ACC112 (cell line): ENCODE measurements around the gene NDUFA3.
"Not testable (repeated sequence)": the region's sequence is repeated elsewhere in the genome, so short reads cannot be mapped to it uniquely, and the experiment has no call there.

ENCODE experiments used
- H2AFZ ChIP-seq: fragments of 200-600 bp; sonication (generic); one replicate; pipeline ENCODE4 v1.6.0; 2017; ENCODE audit warnings: antibody characterized with exemption, low read length; ENCODE audit not compliant: unreplicated experiment
- H3K27ac ChIP-seq: fragments of 200-600 bp; sonication (generic); 2 replicates; pipeline ENCODE4 v1.5.1; 2014; ENCODE audit warnings: low read depth, mild to moderate bottlenecking, antibody characterized with exemption, low read length, moderate library complexity
- H3K27me3 ChIP-seq: fragments of 200-600 bp; sonication (generic); 2 replicates; pipeline ENCODE4 v1.6.1; 2014; ENCODE audit warnings: mild to moderate bottlenecking, antibody characterized with exemption, low read length, moderate library complexity, mixed read lengths; ENCODE audit not compliant: insufficient read depth
- H3K36me3 ChIP-seq: fragments of 200-600 bp; sonication (generic); 2 replicates; pipeline ENCODE4 v1.6.1; 2016; ENCODE audit warnings: mild to moderate bottlenecking, antibody characterized with exemption, low read length, moderate library complexity, mixed read lengths; ENCODE audit not compliant: insufficient read depth
- H3K4me1 ChIP-seq: fragments of 200-600 bp; sonication (generic); one replicate; pipeline ENCODE4 v1.6.1; 2016; ENCODE audit warnings: low read length, mixed read lengths; ENCODE audit not compliant: insufficient read depth, unreplicated experiment, control insufficient read depth
- H3K4me3 ChIP-seq: fragments of 200-600 bp; sonication (generic); 2 replicates; pipeline ENCODE4 v1.5.1; 2014; ENCODE audit warnings: mild to moderate bottlenecking, low read depth, low read length
- H3K79me2 ChIP-seq: fragments of 200-600 bp; sonication (generic); one replicate; pipeline ENCODE4 v1.6.0; 2016; ENCODE audit warnings: low read length; ENCODE audit not compliant: control insufficient read depth, unreplicated experiment, insufficient read depth

The NDUFA3 gene

DNA sequence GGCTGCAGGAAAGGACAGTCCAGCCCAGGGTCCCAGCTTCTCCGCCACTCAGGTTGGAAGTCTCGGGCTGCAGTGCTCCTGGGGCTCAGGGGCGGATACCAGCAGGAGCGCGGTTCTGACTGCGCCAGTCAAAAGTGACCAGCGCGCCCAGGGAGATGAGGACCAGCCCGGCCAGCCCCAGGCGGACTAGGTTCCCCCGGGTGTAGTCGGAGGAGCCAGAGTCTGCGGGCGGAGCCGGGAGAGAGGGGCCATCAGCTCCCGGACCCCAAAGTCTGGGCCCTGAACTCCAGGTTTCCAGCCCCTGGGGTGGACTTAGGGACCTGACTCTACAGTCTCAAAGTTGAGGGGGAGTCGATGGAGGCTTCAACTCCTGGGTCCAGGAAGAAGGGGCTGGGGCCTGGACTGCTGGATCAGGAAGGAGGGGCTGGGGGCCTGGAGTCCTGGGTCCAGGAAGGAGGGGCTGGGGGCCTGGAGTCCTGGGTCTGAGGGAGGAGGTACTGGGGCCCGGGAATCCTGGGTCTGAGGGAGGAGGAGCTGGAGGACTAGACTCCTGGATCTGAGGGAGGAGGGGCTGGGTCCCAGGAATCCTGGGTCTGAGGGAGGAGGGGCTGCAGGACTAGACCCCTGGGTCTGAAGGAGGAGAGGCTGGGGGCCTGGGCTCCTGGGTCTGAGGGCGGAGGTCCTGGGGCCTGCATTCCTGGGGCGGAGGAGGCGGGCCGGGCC, 7.4 kb upstream of the NDUFA3 start:
- H3K27ac ChIP-seq, result no peak overlapping the region
- H3K4me3 ChIP-seq, result peak overlapping the region; percentile 86
- no peaks in the 10 kb centered on the region for H3K4me1 ChIP-seq
- peak overlapping the region; percentile 83 for H2AFZ ChIP-seq
- H3K27me3 ChIP-seq, result no peaks in the 10 kb centered on the region
- H3K79me2 ChIP-seq, result no peaks in the 10 kb centered on the region
- H3K36me3 ChIP-seq, result no peaks in the 10 kb centered on the region

DNA sequence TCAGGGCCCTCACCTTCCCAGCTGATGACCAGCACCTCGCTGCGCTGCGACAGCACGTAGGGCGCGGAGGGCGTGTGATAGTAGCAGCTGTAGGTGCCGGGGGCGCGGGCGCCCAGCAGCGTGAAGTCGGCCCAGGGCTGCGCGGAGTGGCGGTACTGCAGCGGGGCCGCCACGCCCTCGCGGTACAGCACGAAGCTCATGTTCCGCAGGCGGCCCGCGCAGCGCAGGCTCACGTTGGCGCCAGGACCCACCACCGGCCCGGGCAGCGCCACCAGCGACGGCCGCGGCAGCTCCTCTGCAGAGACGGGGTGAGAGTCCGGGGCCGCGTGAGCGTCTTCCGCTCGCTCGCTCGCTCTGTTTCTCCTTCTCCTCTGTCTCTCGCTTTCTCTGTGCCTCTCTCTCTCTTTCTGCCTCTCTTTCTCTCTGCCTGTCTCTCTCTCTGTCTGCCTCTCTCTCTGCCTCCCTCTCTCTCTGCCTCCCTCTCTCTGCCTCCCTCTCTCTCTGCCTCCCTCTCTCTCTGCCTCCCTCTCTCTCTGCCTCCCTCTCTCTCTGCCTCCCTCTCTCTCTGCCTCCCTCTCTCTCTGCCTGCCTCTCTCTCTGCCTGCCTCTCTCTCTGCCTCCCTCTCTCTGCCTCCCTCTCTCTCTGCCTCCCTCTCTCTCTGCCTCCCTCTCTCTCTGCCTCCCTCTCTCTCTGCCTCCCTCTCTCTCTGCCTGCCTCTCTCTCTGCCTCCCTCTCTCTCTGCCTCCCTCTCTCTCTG, 6.6 kb upstream of the NDUFA3 start:
- not testable (repeated sequence) for H3K36me3 ChIP-seq, H3K4me1 ChIP-seq, H3K79me2 ChIP-seq, H3K27me3 ChIP-seq, H3K27ac ChIP-seq
- Histone ChIP-seq H3K4me3 (peak overlapping the region; percentile 86), H2AFZ (peak overlapping the region; percentile 83)

DNA sequence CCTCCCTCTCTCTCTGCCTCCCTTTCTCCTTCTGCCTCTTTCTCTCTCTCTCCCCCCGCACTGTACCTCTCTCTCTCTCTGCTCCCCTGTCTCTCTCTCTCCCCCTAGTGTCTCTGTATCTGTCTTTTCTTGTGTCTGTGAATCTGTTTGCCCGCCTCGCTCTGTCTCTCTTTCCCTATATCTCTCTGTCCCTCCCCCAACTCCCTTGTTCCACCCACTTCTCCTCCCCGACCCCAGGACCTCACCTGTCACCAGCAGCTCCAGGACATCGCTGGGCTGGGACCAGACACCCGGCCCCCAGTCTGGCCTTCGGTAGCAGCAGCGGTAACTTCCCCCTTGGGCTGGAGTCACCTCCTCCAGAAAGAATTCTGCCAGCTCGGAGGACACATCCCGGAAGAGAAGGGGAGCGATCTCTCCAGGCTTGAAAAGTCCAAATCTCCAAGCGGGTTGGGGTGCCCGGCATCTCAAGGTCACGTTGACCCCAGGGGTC, 6.0 kb upstream of the NDUFA3 start:
- Histone ChIP-seq H3K27me3 (no peaks in the 10 kb centered on the region), H3K4me1 (no peaks in the 10 kb centered on the region), H3K4me3 (peak overlapping the region; percentile 86), H3K79me2 (no peaks in the 10 kb centered on the region), H2AFZ (peak overlapping the region; percentile 81), H3K27ac (no peak overlapping the region), H3K36me3 (no peaks in the 10 kb centered on the region)

DNA sequence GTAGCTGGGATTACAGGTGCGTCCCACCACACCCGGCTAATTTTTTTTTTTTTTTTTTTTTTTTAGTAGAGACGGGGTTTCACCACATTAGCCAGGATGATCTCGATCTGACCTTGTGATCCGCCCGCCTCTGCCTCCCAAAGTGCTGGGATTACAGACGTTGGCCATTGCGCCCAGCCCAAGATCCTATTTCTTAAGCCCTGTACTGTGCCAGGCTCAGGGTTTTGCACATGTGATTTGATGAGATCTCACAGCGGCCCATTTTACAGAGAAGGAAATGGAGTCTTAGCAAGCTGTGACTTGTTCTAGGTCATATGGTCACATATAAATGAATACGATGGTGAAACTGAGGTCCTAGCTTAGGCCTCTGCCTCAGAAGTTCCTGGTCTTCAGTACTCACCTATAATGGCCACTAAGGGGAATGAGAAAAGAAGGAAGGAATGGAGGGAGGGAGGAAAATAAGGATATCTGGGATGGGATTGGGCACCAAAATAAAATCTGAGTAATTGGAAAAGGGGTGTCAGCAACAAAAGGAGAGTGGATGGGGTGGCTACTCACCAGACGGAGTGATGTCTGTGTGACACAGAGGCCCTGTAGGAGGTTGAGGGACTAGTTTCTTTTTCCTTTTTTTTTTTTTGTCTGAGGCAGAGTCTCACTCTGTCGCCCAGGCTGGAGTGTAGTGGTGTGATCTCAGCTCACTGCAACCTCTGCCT, 3.3 kb upstream of the NDUFA3 start:
- no peaks in the 10 kb centered on the region for H3K27me3 ChIP-seq
- H3K79me2 ChIP-seq, result peaks cover 12% of the 10 kb centered on the region
- H2AFZ ChIP-seq, result no peak overlapping the region
- no peak overlapping the region for H3K27ac ChIP-seq
- H3K4me3 ChIP-seq, result no peak overlapping the region
- H3K36me3 ChIP-seq, result no peaks in the 10 kb centered on the region
- H3K4me1 ChIP-seq, result no peaks in the 10 kb centered on the region

DNA sequence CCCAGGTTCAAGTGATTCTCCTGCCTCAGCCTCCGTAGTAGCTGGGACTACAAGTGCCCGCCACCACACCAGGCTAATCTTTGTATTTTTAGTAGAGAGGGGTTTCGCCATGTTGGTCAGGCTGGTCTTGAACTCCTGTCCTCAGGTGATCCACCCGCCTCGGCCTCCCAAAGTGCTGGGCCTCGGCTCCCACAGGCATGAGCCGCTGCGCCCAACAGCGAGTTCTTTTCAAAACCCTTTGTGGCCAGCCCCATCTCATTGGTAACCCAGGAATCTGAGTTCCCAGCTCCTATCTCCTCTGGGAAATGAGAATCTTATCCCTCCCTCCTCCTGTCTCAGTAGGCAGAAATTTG, 2.8 kb upstream of the NDUFA3 start:
- peaks cover 14% of the 10 kb centered on the region for H3K79me2 ChIP-seq
- not testable (repeated sequence) for H3K4me1 ChIP-seq, H3K4me3 ChIP-seq, H3K36me3 ChIP-seq, H2AFZ ChIP-seq, H3K27ac ChIP-seq, H3K27me3 ChIP-seq

- no peaks in the 10 kb centered on the region for H3K27me3 ChIP-seq
- H3K27ac ChIP-seq, result no peak within 1 kb of the TSS
- H3K36me3 ChIP-seq, result no peaks in the 10 kb centered on the region
- no peak within 1 kb of the TSS for H2AFZ ChIP-seq
- peaks cover 14% of the 10 kb centered on the region for H3K79me2 ChIP-seq
- no peaks in the 10 kb centered on the region for H3K4me1 ChIP-seq
- H3K4me3 ChIP-seq, result no peak within 1 kb of the TSS
These were observed 2.1 kb upstream of the NDUFA3 start, which contains the start of gene OSCAR for GRCh38 chr19:54100561-54100960. OSCAR (minus strand) TSS chr19:54100803; CDS start chr19:54100792, 11 bp downstream.

GRCh38 chr19:54104998-54105715, 2.5 kb downstream of the NDUFA3 start:
- no peak overlapping the region for H3K4me3 ChIP-seq
- no peak overlapping the region for H3K27ac ChIP-seq
- H3K4me1 ChIP-seq, result no peaks in the 10 kb centered on the region
- H3K79me2 ChIP-seq, result peaks cover 14% of the 10 kb centered on the region
- no peaks in the 10 kb centered on the region for H3K27me3 ChIP-seq
- H3K36me3 ChIP-seq, result no peaks in the 10 kb centered on the region
- H2AFZ ChIP-seq, result no peak overlapping the region

- Histone ChIP-seq H3K4me3 (no peak overlapping the region), H3K27ac (no peak overlapping the region), H3K79me2 (peaks cover 14% of the 10 kb centered on the region), H2AFZ (no peak overlapping the region), H3K27me3 (no peaks in the 10 kb centered on the region), H3K4me1 (no peaks in the 10 kb centered on the region), H3K36me3 (no peaks in the 10 kb centered on the region)
These were observed 3.1 kb downstream of the NDUFA3 start for GRCh38 chr19:54105796-54106195.

DNA sequence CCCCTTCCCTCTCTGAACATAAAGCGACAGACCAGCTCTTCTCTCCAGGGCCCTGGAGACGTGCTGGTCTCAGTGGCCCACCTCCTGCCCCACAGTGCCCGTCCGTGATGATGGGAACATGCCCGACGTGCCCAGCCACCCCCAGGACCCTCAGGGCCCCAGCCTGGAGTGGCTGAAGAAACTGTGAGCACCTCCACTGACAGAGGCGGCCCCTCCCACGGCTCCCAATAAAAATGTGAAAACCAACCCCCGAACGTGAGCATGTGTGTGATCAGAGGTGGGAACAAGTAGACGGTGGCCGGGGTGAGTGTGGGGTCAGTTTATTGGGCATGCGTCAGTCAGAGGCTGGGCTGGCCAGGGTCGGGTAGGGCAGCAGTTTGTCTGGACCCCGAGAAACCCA, 4.1 kb downstream of the NDUFA3 start:
- H3K4me1 ChIP-seq, result no peaks in the 10 kb centered on the region
- no peak overlapping the region for H3K4me3 ChIP-seq
- peaks cover 14% of the 10 kb centered on the region for H3K79me2 ChIP-seq
- H2AFZ ChIP-seq, result no peak overlapping the region
- no peak overlapping the region for H3K27ac ChIP-seq
- no peaks in the 10 kb centered on the region for H3K36me3 ChIP-seq
- no peaks in the 10 kb centered on the region for H3K27me3 ChIP-seq

DNA sequence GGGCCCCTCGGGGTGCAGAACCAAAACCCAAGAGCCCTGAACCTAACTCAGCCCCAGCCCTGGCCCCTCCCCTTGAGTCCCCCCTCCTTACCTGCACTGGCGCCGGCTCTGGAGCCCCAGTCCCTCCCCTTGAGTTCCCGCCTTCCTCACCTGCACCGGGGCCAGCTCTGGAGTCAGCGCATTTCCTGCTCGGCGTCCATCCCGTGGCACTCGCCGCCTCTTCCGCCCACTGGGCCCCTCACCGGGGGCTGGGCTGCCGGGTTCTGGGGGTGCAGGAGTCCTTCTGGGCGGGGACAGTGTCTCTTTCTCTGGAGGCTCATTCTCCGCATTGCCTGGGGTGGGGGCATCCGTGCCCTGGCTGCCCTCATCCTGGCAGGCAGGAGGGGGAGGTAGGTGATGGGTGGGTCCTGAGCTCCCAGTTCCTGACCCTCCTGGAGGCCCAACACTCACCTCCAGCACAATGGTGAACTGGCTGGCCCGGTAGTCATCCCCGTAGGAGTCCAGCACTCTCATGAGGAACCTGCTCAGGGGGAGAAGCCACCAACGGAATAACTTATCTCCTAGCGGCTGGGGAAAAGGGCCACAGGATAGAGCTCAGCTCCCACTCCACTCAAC, 5.3 kb downstream of the NDUFA3 start:
- Histone ChIP-seq H3K36me3 (no peaks in the 10 kb centered on the region), H3K79me2 (peaks cover 11% of the 10 kb centered on the region), H2AFZ (no peak overlapping the region), H3K27me3 (no peaks in the 10 kb centered on the region), H3K4me3 (no peak overlapping the region), H3K4me1 (no peaks in the 10 kb centered on the region), H3K27ac (no peak overlapping the region)
